ENCODE data around the gene IFITM1. TPM values are rescaled to one million over a fixed set of nuclear protein-coding genes. Genes with fewer than 3 reads are reported as not detected.

Gene IFITM1
- total RNA-seq, 1 donor from 2014 or later: 83.1 TPM

GRCh38 chr11:291281-292210, 22.3 kb upstream of the IFITM1 start:
- DNase-seq (peak; percentile 41), ATAC-seq (ENCODE audit: poor library complexity) (no peak)
- intact Hi-C loops (cut with DNase I): no loop called here

GRCh38 chr11:292211-293121, 21.4 kb upstream of the IFITM1 start:
- intact Hi-C loops (cut with DNase I): no loop called here
- DNase-seq (peak; percentile 30), ATAC-seq (ENCODE audit: poor library complexity) (no peak)

- intact Hi-C loops (cut with DNase I): no loop called here
- DNase-seq (peak; percentile 22), ATAC-seq (ENCODE audit: poor library complexity) (no peak)
These were observed 20.5 kb upstream of the IFITM1 start for GRCh38 chr11:293271-293851.

GRCh38 chr11:293852-294661, 19.8 kb upstream of the IFITM1 start:
- peak; percentile 40 for DNase-seq
- intact Hi-C loops (cut with DNase I): no loop called here
- ATAC-seq (ENCODE audit: poor library complexity): no peak

- ATAC-seq (ENCODE audit: poor library complexity): no peak
These were observed 19.1 kb upstream of the IFITM1 start for GRCh38 chr11:294780-295179.

GRCh38 chr11:295351-296170, 18.3 kb upstream of the IFITM1 start:
- ATAC-seq (ENCODE audit: poor library complexity): no peak
- peak; percentile 29 for DNase-seq
- intact Hi-C loops (cut with DNase I): no loop called here

More at GRCh38 chr11:294780-295179, 19.1 kb upstream of the IFITM1 start:
- intact Hi-C loops (cut with DNase I): no loop called here
- DNase-seq: peak; percentile 30

GRCh38 chr11:296171-297050, 17.4 kb upstream of the IFITM1 start:
- intact Hi-C loops (cut with DNase I): no loop called here
- ATAC-seq (ENCODE audit: poor library complexity) (no peak), DNase-seq (peak; percentile 30)

GRCh38 chr11:297051-297585, 16.7 kb upstream of the IFITM1 start:
- intact Hi-C loops (cut with DNase I): no loop called here
- peak; percentile 37 for DNase-seq
- ATAC-seq (ENCODE audit: poor library complexity): no peak

GRCh38 chr11:297586-298405, 16.0 kb upstream of the IFITM1 start:
- peak; percentile 65 for DNase-seq
- intact Hi-C loops (cut with DNase I): no loop called here

GRCh38 chr11:298406-299065, 15.3 kb upstream of the IFITM1 start:
- intact Hi-C loops (cut with DNase I): no loop called here
- ATAC-seq (ENCODE audit: poor library complexity) (no peak), DNase-seq (peak; percentile 41)

More at GRCh38 chr11:297586-298405, 16.0 kb upstream of the IFITM1 start:
- peak; percentile 50 for ATAC-seq (ENCODE audit: poor library complexity)

GRCh38 chr11:299081-299891, 14.6 kb upstream of the IFITM1 start, which contains the start of gene IFITM5:
IFITM5 (minus strand) TSS chr11:299526; CDS start chr11:299490, 36 bp downstream.
- peak; percentile 35 for DNase-seq
- ATAC-seq (ENCODE audit: poor library complexity): no peak
- intact Hi-C loops (cut with DNase I): no loop called here

- ATAC-seq (ENCODE audit: poor library complexity) (no peak), DNase-seq (peak; percentile 43)
- intact Hi-C loops (cut with DNase I): loop anchor here (5.0 kb wide), 1 partner anchor 62 kb away; no protein-coding TSS in a partner anchor
These were observed 13.7 kb upstream of the IFITM1 start for GRCh38 chr11:299951-300735.

- ATAC-seq (ENCODE audit: poor library complexity) (no peak), DNase-seq (peak; percentile 37)
- intact Hi-C loops (cut with DNase I): loop anchor here (5.0 kb wide), 1 partner anchor 59 kb away; no protein-coding TSS in a partner anchor
These were observed 10.5 kb upstream of the IFITM1 start for GRCh38 chr11:303363-303762.

Data from Right ventricle myocardium superior (tissue), 1 donor.